ENCODE data around the gene ANKRD11.

The ANKRD11 gene

DNA sequence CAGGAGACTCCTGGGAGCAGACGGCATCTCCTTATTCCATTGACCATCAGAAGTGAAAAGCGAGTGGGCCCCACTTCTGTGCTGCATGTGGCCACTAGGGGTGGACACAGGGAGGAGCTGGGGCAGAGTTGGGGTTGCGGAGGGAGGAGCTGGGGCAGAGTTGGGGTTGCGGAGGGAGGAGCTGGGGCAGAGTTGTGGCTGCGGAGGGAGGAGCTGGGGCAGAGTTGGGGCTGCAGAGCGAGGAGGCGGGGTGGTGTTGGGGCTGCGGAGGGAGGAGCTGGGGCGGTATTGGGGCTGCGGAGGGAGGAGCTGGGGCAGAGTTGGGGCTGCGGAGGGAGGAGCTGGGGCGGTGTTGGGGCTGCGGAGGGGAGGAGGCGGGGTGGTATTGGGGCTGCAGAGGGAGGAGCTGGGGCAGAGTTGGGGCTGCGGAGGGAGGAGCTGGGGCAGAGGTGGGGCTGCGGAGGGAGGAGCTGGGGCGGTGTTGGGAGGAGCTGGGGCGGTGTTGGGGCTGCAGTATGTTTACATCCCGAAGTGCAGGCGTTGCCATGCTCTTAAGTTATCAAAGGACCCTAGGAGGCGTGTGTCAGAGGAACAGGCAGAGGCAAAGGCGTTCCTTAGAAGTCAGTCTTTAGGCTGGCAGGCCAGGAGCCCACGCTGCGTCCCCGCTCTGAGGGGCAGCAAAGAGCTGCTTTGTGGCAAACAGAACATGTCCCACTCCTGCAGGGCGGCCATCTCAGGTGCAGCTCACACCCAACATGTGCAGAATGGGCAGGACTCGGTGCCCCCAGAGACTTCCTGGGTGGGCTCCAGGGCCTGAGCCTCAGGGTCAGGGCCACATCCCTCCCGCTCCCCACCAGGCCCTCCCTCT, 196.9 kb downstream of the ANKRD11 start:
- TF ChIP-seq, protein P1, sequence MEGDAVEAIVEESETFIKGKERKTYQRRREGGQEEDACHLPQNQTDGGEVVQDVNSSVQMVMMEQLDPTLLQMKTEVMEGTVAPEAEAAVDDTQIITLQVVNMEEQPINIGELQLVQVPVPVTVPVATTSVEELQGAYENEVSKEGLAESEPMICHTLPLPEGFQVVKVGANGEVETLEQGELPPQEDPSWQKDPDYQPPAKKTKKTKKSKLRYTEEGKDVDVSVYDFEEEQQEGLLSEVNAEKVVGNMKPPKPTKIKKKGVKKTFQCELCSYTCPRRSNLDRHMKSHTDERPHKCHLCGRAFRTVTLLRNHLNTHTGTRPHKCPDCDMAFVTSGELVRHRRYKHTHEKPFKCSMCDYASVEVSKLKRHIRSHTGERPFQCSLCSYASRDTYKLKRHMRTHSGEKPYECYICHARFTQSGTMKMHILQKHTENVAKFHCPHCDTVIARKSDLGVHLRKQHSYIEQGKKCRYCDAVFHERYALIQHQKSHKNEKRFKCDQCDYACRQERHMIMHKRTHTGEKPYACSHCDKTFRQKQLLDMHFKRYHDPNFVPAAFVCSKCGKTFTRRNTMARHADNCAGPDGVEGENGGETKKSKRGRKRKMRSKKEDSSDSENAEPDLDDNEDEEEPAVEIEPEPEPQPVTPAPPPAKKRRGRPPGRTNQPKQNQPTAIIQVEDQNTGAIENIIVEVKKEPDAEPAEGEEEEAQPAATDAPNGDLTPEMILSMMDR (conservative IDR thresholded peaks at IDR 0.05; ENCODE audit: low read depth, low read length) = peak; percentile 26
- no peak for DNase-seq (ENCODE audit: low read depth)
- H3K4me3 ChIP-seq (ENCODE audit: low read depth, low read length) = no peak overlapping the region

DNA sequence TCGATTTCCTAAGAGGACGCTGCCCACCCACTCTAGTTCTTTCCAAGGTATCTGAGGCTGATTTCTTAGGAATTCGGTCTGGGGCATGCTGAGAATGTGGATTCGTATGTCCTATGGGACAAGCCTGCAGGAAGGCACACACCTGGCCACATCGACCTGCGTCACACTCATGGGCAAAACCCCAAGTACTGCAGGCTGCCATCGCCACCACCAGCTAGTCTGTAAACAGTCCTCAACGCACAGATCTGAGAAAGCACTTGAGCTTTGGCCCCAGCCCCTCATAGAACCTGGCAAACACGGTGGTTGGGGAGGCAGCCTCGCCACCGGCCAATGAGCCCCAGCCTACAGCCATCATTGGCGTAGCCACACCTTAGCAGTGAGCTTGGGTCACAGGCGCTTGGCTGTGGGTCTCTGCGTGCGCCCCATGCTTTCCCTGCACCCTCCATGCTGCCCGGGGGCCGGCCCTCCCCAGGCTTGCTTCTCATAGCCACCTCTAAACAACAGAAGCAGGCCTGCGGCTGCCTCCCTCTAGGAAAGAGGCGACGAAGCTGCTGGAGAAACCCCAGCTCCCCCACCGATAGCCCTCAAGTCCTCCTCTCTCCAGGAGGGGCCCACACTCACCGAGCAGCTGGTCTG, 197.8 kb downstream of the ANKRD11 start:
- DNase-seq (ENCODE audit: low read depth) = no peak
- no peak overlapping the region for H3K4me3 ChIP-seq (ENCODE audit: low read depth, low read length)
- TF ChIP-seq, protein P1 (conservative IDR thresholded peaks at IDR 0.05; ENCODE audit: low read depth, low read length) = no peak

DNA sequence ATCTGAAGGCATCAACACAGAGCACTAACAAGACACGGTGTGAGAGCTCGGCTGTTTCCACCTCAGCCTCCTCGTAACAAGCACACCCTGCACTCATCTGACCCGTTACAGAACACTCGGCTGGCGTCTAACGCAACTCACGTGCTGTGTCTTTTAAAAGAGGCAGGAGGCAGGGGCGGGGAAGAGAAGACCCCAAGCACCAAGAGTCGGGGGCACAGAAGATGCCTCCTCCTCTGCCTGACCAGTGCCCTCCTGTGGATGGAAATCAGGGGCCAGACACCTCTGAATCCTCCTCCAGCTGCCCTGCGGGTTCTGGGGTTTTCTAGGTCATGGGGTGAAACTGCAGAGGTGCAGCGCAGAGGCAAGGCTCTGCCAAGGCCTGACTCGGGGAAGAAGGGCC, 198.6 kb downstream of the ANKRD11 start:
- DNase-seq (ENCODE audit: low read depth) = no peak
- TF ChIP-seq, protein P1 (conservative IDR thresholded peaks at IDR 0.05; ENCODE audit: low read depth, low read length) = no peak
- H3K4me3 ChIP-seq (ENCODE audit: low read depth, low read length) = no peak overlapping the region

DNA sequence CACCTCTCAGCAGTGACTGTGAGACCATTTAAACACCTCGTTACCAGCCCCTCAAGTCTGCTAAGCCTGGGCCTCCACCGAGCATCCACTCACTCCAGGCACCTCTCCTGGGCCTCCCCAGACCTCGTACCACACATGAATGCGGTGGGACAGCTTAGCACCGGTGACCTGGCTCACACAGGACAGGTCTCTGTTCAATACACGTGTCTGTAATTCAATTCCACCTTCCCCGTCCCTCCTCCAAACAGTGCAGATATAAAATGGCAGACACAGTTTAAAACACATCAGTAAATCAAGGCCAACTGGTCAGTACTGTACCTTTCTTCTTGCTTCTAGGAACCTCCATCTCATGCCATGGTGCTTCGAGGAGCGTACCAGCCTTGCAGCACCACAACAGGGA, 199.0 kb downstream of the ANKRD11 start:
- TF ChIP-seq, protein P1 (conservative IDR thresholded peaks at IDR 0.05; ENCODE audit: low read depth, low read length) = no peak
- no peak overlapping the region for H3K4me3 ChIP-seq (ENCODE audit: low read depth, low read length)
- no peak for DNase-seq (ENCODE audit: low read depth)

DNA sequence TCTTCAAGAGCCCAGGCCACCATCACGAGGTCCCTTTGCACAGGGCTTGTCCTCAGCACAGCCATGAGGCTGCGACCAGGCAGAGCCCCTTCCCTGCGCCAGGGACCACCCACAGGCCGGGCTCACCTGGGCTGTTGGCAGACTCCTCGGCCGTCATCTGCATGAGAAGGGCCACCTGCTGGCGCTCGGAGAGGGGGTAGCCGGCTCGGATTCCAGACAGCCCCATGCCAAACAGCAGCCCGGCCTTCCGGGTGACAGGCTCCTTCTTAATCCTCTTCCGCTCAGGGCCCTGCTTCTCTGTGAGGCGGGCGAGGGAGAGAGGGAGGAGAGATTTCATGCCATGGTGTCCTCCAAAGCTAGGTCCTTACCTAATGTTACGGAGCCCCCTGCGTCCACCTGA, 199.5 kb downstream of the ANKRD11 start:
- TF ChIP-seq, protein P1 (conservative IDR thresholded peaks at IDR 0.05; ENCODE audit: low read depth, low read length) = no peak
- DNase-seq (ENCODE audit: low read depth) = no peak
- H3K4me3 ChIP-seq (ENCODE audit: low read depth, low read length) = no peak overlapping the region

DNA sequence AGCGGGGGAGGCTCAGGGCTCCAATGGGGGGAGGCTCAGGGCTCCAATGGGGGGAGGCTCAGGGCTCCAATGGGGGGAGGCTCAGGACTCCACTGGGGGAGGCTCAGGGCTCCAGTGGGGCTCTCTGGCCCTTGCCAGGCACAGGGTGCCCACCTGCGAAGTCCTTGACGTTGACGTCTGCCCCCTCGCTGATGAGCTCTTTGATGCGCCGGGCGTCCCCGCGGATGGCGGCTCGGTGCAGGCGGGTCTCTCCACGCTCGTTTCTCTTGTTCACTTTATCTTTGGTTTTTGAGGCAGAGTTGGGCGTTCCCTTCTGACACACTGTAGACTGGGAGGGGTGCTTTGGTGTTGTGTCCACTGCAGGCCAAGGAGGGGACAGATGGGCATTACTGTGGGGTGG, 199.9 kb downstream of the ANKRD11 start:
- no peak overlapping the region for H3K4me3 ChIP-seq (ENCODE audit: low read depth, low read length)
- TF ChIP-seq, protein P1 (conservative IDR thresholded peaks at IDR 0.05; ENCODE audit: low read depth, low read length) = no peak
- DNase-seq (ENCODE audit: low read depth) = no peak

All from choroid plexus epithelial cell (primary cell).